ENCODE data around the gene ELMO1. TPM values are rescaled to one million over a fixed set of nuclear protein-coding genes. Genes with fewer than 3 reads are reported as not detected.

ELMO1 gene
- total RNA-seq, 1 experiment from 2014 or later = 1.1 TPM

GRCh38 chr7:37229381-37229780 lies 219.3 kb downstream of the ELMO1 start (continued):
- no peak for TF ChIP-seq ZBTB33 (IDR thresholded peaks at IDR 0.05; ENCODE audit: extremely low read depth, insufficient replicate concordance, low read length)
- no peak for TF ChIP-seq ZFX (IDR thresholded peaks at IDR 0.05)
- TF ChIP-seq FOSL1 (IDR thresholded peaks at IDR 0.05; ENCODE audit: low read depth) = no peak
- TF ChIP-seq, protein P1, sequence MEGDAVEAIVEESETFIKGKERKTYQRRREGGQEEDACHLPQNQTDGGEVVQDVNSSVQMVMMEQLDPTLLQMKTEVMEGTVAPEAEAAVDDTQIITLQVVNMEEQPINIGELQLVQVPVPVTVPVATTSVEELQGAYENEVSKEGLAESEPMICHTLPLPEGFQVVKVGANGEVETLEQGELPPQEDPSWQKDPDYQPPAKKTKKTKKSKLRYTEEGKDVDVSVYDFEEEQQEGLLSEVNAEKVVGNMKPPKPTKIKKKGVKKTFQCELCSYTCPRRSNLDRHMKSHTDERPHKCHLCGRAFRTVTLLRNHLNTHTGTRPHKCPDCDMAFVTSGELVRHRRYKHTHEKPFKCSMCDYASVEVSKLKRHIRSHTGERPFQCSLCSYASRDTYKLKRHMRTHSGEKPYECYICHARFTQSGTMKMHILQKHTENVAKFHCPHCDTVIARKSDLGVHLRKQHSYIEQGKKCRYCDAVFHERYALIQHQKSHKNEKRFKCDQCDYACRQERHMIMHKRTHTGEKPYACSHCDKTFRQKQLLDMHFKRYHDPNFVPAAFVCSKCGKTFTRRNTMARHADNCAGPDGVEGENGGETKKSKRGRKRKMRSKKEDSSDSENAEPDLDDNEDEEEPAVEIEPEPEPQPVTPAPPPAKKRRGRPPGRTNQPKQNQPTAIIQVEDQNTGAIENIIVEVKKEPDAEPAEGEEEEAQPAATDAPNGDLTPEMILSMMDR (IDR thresholded peaks at IDR 0.05 in 2 of 3, conservative IDR thresholded peaks at IDR 0.05 in 1 of 3; ENCODE audit: borderline replicate concordance in 1 of 3, insufficient read depth in 1 of 3, low read depth in 2 of 3, low read length in 2 of 3) = no peak
- no peak for TF ChIP-seq JUND (IDR thresholded peaks at IDR 0.05)
- no peak for TF ChIP-seq SIN3A (IDR thresholded peaks at IDR 0.05; ENCODE audit: low read depth)
- no peak for TF ChIP-seq POLR2AphosphoS5 (IDR thresholded peaks at IDR 0.05; ENCODE audit: low read depth, low read length)
- TF ChIP-seq CBX3 (IDR thresholded peaks at IDR 0.05; ENCODE audit: low read depth) = no peak
- TF ChIP-seq ZNF274 (IDR thresholded peaks at IDR 0.05; ENCODE audit: low read depth, low read length) = no peak
- TF ChIP-seq EGR1 (IDR thresholded peaks at IDR 0.05; ENCODE audit: low read depth) = no peak
- TF ChIP-seq YY1 (IDR thresholded peaks at IDR 0.05; ENCODE audit: extremely low read depth, insufficient replicate concordance, low read depth, low read length) = no peak
- no peak for TF ChIP-seq SP1 (IDR thresholded peaks at IDR 0.05; ENCODE audit: low read depth)
- TF ChIP-seq SRF (IDR thresholded peaks at IDR 0.05; ENCODE audit: low read depth) = no peak
- TF ChIP-seq TCF7L2 (IDR thresholded peaks at IDR 0.05; ENCODE audit: borderline replicate concordance, extremely low read depth, insufficient read depth, insufficient read length) = no peak
